ENCODE results near the gene GGT5. TPM values are rescaled to one million over a fixed set of nuclear protein-coding genes. Genes with fewer than 3 reads are reported as not detected.
"Not testable (repeated sequence)": the region's sequence is repeated elsewhere in the genome, so short reads cannot be mapped to it uniquely, and the experiment has no call there.

Gene GGT5
- polyA plus RNA-seq, 1 experiment, result 29.1 TPM

- H3K27me3 ChIP-seq (ENCODE audit: control insufficient read depth, insufficient read depth, low read length), result no peaks in the 10 kb centered on the region
- no peaks in the 10 kb centered on the region for H3K36me3 ChIP-seq (ENCODE audit: control insufficient read depth, insufficient read depth, low read length)
- TF ChIP-seq, protein P1, sequence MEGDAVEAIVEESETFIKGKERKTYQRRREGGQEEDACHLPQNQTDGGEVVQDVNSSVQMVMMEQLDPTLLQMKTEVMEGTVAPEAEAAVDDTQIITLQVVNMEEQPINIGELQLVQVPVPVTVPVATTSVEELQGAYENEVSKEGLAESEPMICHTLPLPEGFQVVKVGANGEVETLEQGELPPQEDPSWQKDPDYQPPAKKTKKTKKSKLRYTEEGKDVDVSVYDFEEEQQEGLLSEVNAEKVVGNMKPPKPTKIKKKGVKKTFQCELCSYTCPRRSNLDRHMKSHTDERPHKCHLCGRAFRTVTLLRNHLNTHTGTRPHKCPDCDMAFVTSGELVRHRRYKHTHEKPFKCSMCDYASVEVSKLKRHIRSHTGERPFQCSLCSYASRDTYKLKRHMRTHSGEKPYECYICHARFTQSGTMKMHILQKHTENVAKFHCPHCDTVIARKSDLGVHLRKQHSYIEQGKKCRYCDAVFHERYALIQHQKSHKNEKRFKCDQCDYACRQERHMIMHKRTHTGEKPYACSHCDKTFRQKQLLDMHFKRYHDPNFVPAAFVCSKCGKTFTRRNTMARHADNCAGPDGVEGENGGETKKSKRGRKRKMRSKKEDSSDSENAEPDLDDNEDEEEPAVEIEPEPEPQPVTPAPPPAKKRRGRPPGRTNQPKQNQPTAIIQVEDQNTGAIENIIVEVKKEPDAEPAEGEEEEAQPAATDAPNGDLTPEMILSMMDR (IDR thresholded peaks at IDR 0.05; ENCODE audit: insufficient read depth, low read depth, low read length), result no peak
- ChIA-PET POLR2A (no interaction called here), CTCF (no interaction called here)
- no peak overlapping the region for H3K4me3 ChIP-seq (ENCODE audit: low read depth, low read length)
- no peak for DNase-seq (ENCODE audit: low read depth)
These were observed 20.9 kb upstream of the GGT5 start for GRCh38 chr22:24265734-24266133.

DNA sequence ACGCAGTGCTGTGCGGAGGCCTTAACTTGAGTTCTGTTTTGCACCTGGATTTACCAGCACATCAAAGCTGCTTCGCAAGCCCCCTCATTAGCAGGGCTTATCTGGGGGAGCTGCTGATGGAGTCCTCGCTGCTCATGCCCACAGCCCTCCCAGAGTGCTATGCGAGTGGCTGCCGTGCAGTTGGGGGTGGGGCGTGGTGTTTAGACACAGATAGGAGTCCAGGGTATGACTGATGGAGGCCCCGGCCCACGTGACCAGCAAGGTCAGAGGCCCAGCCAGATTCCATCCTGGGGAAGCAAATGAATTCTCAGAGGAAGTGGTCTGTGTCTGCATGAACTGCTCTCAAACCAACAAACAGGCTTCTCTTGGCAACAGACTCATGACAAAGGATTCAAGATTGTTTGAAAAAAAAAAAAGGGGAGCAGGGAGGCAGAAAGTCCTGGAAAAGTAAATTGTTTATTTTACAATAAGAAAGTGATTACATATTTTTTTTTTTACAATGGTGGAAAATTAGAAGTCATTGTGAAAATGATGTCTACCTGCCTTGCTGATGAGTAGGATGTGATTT is 19.5 kb upstream of the GGT5 start:
- H3K4me3 ChIP-seq (ENCODE audit: low read depth, low read length); H3K27me3 ChIP-seq (ENCODE audit: control insufficient read depth, insufficient read depth, low read length); H3K36me3 ChIP-seq (ENCODE audit: control insufficient read depth, insufficient read depth, low read length); POLR2A ChIA-PET; CTCF ChIA-PET; DNase-seq (ENCODE audit: low read depth): not testable (repeated sequence)

DNA sequence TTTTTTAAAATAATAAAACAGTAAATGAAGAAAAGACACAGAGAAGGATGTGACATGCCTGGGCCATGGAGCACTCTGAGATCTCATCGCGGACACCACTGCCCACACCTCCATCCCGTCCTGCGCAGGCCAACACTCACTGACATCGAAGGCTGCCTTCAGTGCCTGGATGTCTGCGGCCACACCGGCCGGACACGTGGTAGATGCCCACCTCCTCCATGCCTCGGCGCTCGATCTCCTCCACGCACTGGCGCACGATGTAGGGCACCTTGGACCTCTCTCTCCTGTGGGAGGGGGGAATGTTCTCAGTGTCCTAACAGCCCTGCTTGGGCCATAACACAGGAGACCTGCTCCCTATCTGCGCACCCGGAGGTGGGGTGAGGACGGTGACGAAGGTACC is 18.6 kb upstream of the GGT5 start:
- H3K4me3 ChIP-seq (ENCODE audit: low read depth, low read length); CTCF ChIA-PET; H3K36me3 ChIP-seq (ENCODE audit: control insufficient read depth, insufficient read depth, low read length); H3K27me3 ChIP-seq (ENCODE audit: control insufficient read depth, insufficient read depth, low read length); POLR2A ChIA-PET; DNase-seq (ENCODE audit: low read depth): not testable (repeated sequence)

- H3K36me3 ChIP-seq (ENCODE audit: control insufficient read depth, insufficient read depth, low read length); CTCF ChIA-PET; H3K27me3 ChIP-seq (ENCODE audit: control insufficient read depth, insufficient read depth, low read length); DNase-seq (ENCODE audit: low read depth); H3K4me3 ChIP-seq (ENCODE audit: low read depth, low read length); POLR2A ChIA-PET: not testable (repeated sequence)
These were observed 17.4 kb upstream of the GGT5 start for GRCh38 chr22:24262185-24262749.

GRCh38 chr22:24259459-24259858 is 14.6 kb upstream of the GGT5 start:
- DNase-seq (ENCODE audit: low read depth); CTCF ChIA-PET; H3K4me3 ChIP-seq (ENCODE audit: low read depth, low read length); H3K36me3 ChIP-seq (ENCODE audit: control insufficient read depth, insufficient read depth, low read length); H3K27me3 ChIP-seq (ENCODE audit: control insufficient read depth, insufficient read depth, low read length); POLR2A ChIA-PET: not testable (repeated sequence)
- TF ChIP-seq, protein P1 (IDR thresholded peaks at IDR 0.05; ENCODE audit: insufficient read depth, low read depth, low read length), result peak; percentile 48

DNA sequence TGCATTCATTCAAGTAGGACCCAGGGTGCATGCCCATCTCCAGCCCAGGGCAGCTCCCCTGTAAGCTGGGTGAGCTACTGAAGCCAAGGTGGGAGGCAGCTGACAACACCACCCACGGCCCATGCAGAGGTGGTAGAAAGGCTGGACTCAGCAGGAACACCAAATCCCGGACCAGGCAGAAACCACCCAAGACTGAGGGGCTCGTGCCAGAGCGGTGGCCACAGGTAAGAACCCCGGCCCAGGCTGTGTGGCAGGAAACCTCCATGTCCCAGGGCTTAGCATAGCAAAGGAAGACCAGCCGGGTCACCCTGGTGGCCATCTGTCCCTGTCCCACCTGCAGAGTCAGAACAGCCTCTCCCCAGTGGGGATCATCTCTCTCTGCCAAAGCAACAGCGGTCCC is 11.9 kb upstream of the GGT5 start:
- H3K27me3 ChIP-seq (ENCODE audit: control insufficient read depth, insufficient read depth, low read length); H3K4me3 ChIP-seq (ENCODE audit: low read depth, low read length); POLR2A ChIA-PET; DNase-seq (ENCODE audit: low read depth); H3K36me3 ChIP-seq (ENCODE audit: control insufficient read depth, insufficient read depth, low read length); CTCF ChIA-PET: not testable (repeated sequence)

DNA sequence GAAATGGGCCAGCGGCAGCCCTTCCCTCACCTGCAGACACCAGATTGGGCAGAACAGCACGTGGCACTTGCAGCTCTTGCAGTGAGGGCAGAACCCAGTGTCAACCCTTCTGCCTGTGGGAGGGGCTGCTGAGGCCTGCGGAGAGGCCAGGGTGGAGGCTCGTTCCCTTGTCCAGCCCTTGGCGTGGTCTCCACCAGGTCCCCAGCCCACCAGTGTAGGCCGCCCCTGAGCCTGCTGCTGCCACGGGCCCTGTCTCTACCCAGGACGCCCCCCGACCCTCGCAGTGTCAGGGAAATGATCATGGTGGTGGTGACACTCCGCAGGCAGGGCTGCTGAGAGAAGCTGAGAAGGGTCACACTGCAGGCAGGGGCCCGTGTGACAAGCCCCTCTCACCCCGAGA is 11.3 kb upstream of the GGT5 start:
- H3K4me3 ChIP-seq (ENCODE audit: low read depth, low read length); H3K36me3 ChIP-seq (ENCODE audit: control insufficient read depth, insufficient read depth, low read length); CTCF ChIA-PET; DNase-seq (ENCODE audit: low read depth); H3K27me3 ChIP-seq (ENCODE audit: control insufficient read depth, insufficient read depth, low read length); POLR2A ChIA-PET: not testable (repeated sequence)

DNA sequence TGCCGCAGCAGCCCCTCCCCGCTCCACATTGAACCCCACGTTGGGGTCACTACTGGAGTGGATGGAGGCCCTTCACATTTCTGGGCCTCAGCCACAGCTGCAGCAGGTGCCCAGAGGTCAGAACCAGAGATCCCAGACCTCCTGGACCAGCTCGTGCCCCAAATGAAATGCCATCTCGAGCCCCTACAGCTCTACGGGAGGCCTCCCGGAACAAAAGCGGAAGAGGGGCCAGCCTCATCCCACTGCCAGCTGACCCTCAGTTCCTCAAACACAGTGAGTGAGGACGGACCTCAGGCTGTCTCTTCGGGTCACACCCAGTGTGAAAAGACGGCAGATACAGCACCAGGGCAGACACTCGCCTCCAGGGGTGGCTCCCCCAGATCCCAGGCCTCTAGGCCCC is 8.2 kb upstream of the GGT5 start:
- H3K4me3 ChIP-seq (ENCODE audit: low read depth, low read length); H3K27me3 ChIP-seq (ENCODE audit: control insufficient read depth, insufficient read depth, low read length); CTCF ChIA-PET; POLR2A ChIA-PET; H3K36me3 ChIP-seq (ENCODE audit: control insufficient read depth, insufficient read depth, low read length); DNase-seq (ENCODE audit: low read depth): not testable (repeated sequence)

- POLR2A ChIA-PET; DNase-seq (ENCODE audit: low read depth); CTCF ChIA-PET; H3K36me3 ChIP-seq (ENCODE audit: control insufficient read depth, insufficient read depth, low read length); H3K27me3 ChIP-seq (ENCODE audit: control insufficient read depth, insufficient read depth, low read length); H3K4me3 ChIP-seq (ENCODE audit: low read depth, low read length): not testable (repeated sequence)
These were observed 6.4 kb upstream of the GGT5 start for GRCh38 chr22:24251286-24251685.

DNA sequence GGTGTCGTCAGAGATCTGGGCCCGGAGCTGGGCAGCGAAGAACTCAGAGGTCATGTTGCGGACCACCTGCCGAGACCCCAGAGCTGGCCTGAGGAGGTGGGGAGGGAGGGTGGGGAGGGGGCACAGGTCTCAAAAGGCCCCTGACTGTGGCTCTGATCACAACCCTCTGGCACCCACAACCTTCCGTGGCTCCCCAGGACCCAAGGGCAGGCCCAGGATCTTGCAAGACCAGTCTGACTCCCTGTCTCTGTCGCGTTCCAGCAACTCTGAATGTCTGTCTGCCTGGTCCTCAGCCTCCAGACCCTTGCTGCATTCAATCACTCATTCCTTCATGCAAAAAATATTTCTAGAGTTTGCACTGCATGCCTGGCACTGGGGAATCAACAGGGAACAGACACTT is 4.5 kb upstream of the GGT5 start:
- H3K36me3 ChIP-seq (ENCODE audit: control insufficient read depth, insufficient read depth, low read length); CTCF ChIA-PET; H3K27me3 ChIP-seq (ENCODE audit: control insufficient read depth, insufficient read depth, low read length); H3K4me3 ChIP-seq (ENCODE audit: low read depth, low read length); POLR2A ChIA-PET; DNase-seq (ENCODE audit: low read depth): not testable (repeated sequence)

- H3K36me3 ChIP-seq (ENCODE audit: control insufficient read depth, insufficient read depth, low read length); H3K27me3 ChIP-seq (ENCODE audit: control insufficient read depth, insufficient read depth, low read length); H3K4me3 ChIP-seq (ENCODE audit: low read depth, low read length); POLR2A ChIA-PET; DNase-seq (ENCODE audit: low read depth): not testable (repeated sequence)
- CTCF ChIA-PET, result interaction anchor here (1.4 to 7.3 kb wide), 4 partner anchors 52 to 62 kb away, joined by 6 to 92 read pairs (median 12); no protein-coding TSS in a partner anchor
These were observed 3.7 kb upstream of the GGT5 start for GRCh38 chr22:24248611-24249010.
